Epithelial cell of proximal tubule (primary cell): ENCODE measurements around the gene CD58. TPM values are rescaled to one million over a fixed set of nuclear protein-coding genes. Genes with fewer than 3 reads are reported as not detected.
A peak's percentile ranks its signal among the peaks of the same experiment; 100 is the strongest.

ENCODE experiments used
- DNase-seq: peaks from one replicate; pipeline ENCODE4 v3.0.0-alpha.2; 2011; ENCODE audit warnings: low read depth
- H3K4me3 ChIP-seq: 2 replicates; pipeline ENCODE4 v1.5.1; 2011; ENCODE audit warnings: low read depth, mild to moderate bottlenecking, low read length
- CTCF ChIP-seq: conservative IDR thresholded peaks from 2 replicates; pipeline ENCODE4 v1.5.1; 2012; ENCODE audit warnings: low read depth, mild to moderate bottlenecking, low read length
- total RNA-seq: library from RNA; depleted of rRNA; stranded (reverse); fragments of >200 nt; gene quantifications from 2 replicates; pipeline ENCODE4 v1.2.3, GENCODE V29; 2015

CD58 gene
- total RNA-seq, 1 donor from 2014 or later = 14.2 TPM

GRCh38 chr1:116525440-116525839, 45.4 kb downstream of the CD58 start:
- TF ChIP-seq CTCF = no peak
- no peak for DNase-seq
- no peak overlapping the region for H3K4me3 ChIP-seq

- no peak overlapping the region for H3K4me3 ChIP-seq
- TF ChIP-seq CTCF = no peak
- DNase-seq = peak; percentile 59
These were observed 49.6 kb downstream of the CD58 start for GRCh38 chr1:116521186-116521585.

DNA sequence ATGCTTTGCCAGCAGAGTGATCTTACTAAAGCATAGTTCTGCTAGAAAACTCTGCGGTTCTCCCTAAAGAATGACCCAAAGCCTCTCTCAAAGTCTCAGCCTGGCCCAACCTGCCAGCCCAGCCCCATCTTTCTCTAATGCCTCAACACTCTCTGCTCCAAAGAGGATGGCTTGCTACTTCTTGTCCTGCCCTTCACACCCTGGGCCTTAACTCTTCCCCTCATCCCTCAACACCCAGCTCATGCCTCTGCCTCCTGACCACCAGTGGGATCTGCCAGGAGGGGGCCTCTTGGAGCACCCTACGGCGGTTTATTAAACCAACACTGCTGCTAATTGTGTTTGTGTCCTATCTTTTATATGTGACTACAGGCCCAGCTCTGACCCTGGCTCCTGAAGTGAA, 52.4 kb downstream of the CD58 start:
- H3K4me3 ChIP-seq = no peak overlapping the region
- no peak for TF ChIP-seq CTCF
- no peak for DNase-seq

DNA sequence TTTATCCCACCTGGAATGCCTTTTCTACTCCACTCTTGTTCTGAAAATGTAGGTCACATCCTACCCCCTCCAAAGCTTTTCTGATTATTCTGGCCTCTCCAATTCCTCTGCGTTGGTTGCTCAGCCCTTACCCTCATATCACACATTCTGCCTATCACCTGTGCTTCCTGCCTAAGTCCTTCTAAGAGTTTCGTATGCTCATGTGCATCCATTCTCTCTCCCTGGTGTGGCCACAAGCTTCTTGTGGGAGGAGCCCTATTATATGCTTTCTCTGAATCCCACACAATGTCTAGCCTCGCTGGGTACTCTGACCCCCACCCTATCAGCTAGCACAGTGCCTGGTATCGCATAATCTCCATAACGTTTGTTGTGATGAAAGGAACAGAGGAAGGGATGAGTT, 54.2 kb downstream of the CD58 start:
- no peak for DNase-seq
- no peak for TF ChIP-seq CTCF
- no peak overlapping the region for H3K4me3 ChIP-seq

- TF ChIP-seq CTCF = no peak
- DNase-seq = no peak
- no peak overlapping the region for H3K4me3 ChIP-seq
These were observed 55.1 kb downstream of the CD58 start for GRCh38 chr1:116515702-116516101.

GRCh38 chr1:116514708-116515525, 55.9 kb downstream of the CD58 start:
- no peak for DNase-seq
- H3K4me3 ChIP-seq = no peak overlapping the region
- no peak for TF ChIP-seq CTCF

GRCh38 chr1:116513956-116514355, 56.9 kb downstream of the CD58 start:
- no peak for TF ChIP-seq CTCF
- DNase-seq = no peak
- H3K4me3 ChIP-seq = no peak overlapping the region
